NT2/D1 (cell line): Measurements from ENCODE around the gene PHACTR4.

ENCODE experiments used
- SUZ12 ChIP-seq: IDR thresholded peaks from 2 replicates; pipeline ENCODE4 v1.6.1; 2011; ENCODE audit not compliant: insufficient read length, insufficient read depth; ENCODE audit errors: extremely low read depth
- YY1 ChIP-seq: IDR thresholded peaks from 2 replicates; pipeline ENCODE4 v1.6.1; 2011; ENCODE audit not compliant: insufficient read length, insufficient read depth
- ZNF274 ChIP-seq: IDR thresholded peaks from 2 replicates; pipeline ENCODE4 v1.6.1; 2011; ENCODE audit warnings: mild to moderate bottlenecking, low read depth, low read length

DNA sequence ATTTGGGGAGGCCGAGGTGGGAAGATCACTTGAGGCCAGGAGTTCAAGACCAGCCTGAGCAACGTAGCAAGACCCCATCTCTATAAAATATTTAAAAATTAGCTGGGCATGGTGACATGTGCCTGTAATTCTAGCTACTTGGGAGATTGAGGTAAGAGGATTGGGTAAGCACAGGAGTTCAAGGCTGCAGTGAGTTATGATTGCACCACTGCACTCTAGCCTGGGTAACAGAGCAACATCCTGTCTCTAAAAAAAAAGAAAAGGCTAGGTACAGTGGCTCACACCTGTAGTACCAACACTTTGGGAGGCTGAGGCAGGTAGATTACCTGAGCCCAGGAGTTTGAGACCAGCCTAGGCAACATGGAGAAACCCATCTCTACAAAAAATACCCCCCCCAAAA lies 100.6 kb downstream of the PHACTR4 start:
- TF ChIP-seq YY1 (no peak), ZNF274 (no peak), SUZ12 (no peak)
